ENCODE measurements around the gene BOD1L1. TPM values are rescaled to one million over a fixed set of nuclear protein-coding genes. Genes with fewer than 3 reads are reported as not detected.

The BOD1L1 gene
- total RNA-seq, 1 experiment from 2014 or later, result 28.1 TPM

DNA sequence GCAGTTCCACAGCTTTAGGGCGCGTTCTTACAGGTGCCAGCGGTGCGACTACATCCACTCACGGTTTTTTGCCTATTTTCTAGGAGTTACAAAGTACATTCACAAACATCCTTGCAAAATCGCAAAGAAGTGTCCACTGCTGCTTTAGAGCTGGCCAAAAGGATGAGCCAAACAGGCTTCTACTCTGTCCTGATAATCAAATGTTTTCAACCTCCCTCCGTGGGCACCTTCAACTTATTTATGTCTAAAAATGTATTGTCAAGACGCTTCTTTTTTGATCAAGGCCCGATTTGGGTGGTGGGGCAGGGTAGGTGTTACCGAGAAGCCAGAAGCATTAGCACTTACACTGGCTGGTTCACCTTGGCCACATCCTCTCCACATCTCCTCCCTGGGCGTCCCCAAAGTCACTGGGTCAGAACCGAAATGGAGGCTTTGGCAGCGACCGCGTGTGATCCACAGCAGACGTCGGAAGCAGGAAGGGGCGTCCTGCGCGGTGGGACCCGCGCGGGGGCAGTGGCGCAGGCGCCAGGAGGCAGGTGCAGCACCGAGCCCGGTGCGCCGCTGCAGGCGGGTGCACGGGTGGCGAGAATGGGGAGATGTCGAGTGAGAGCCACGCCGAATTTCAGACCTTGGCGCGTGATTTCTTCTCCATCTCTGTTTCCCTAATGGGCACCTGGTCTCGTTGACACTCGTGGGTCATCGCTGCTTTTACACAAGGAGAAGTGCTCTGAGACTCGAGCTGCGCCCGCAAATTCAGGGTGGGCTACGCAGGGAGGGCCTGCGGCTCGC, 100.1 kb downstream of the BOD1L1 start:
- no peak for DNase-seq (ENCODE audit: low read depth)

GRCh38 chr4:13526658-13527057, 100.9 kb downstream of the BOD1L1 start:
- DNase-seq (ENCODE audit: low read depth), result no peak

DNA sequence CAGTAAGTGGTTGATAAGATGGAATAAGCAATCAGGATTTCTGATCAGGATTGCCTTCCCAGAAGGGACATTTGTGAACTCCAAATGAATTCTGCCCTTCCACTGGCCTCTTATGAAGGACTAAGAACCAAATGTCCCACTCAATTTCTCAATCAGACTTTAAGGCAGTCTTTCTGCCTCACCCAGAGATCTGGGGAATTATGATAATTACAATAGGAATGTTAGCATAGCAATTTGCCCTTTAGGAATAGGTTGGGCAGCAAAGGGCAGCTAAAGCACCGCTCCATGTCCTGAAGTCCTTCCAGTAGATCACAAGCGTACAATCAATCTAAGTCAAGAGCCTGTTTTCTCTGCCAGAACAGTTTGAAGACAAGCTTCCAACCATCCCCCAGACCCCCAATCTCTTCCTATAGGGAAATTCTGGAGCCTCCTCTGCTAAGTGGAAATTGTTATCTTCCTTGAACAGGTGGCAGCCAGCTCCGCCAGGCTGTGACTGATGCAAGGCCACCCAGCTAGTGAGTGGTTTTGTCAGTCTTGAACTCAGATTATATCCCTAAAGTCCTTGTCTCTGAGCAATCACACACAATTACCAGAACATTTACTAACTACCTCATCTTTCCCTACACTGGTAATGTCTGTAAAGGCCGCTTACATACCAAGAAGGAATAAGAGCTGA, 101.8 kb downstream of the BOD1L1 start:
- no peak for DNase-seq (ENCODE audit: low read depth)

GRCh38 chr4:13524504-13525243, 102.9 kb downstream of the BOD1L1 start:
- DNase-seq (ENCODE audit: low read depth), result no peak

GRCh38 chr4:13523591-13524503, 103.7 kb downstream of the BOD1L1 start:
- DNase-seq (ENCODE audit: low read depth), result no peak

- no peak for DNase-seq (ENCODE audit: low read depth)
Observed at GRCh38 chr4:13523105-13523477, 104.4 kb downstream of the BOD1L1 start.

GRCh38 chr4:13522282-13523104, 105.0 kb downstream of the BOD1L1 start:
- DNase-seq (ENCODE audit: low read depth), result no peak

- DNase-seq (ENCODE audit: low read depth), result no peak
Observed at GRCh38 chr4:13521047-13521446, 106.5 kb downstream of the BOD1L1 start.

Small RNAs within 50 kb of the gene (small RNA-seq; reads per million reads assigned to genes)
- 0.09 reads per million for gene MIR5091

Other genes starting within 250 kb of the BOD1L1 start
- gene RAB28, start 143.4 kb downstream of the BOD1L1 start, total RNA-seq (2014; rRNA removed; shearing (Covaris generic)), result 11.6 and 14.5 TPM in 2 replicates
- gene NKX3-2, start 83.2 kb downstream of the BOD1L1 start, total RNA-seq (2014; rRNA removed; shearing (Covaris generic)), result 0.51 and 1.3 TPM in 2 replicates

Data from HT1080 (cell line).